NCI-H345 treated with DMSO at 0.1 percent for 48 hours (cell line): ENCODE data around the gene ERC2.

ENCODE experiments used
- DNase-seq: peaks from one replicate; lab custom pipeline; 2025; ENCODE audit not compliant: unreplicated experiment; lab: John Stamatoyannopoulos, UW

ERC2 gene

DNA sequence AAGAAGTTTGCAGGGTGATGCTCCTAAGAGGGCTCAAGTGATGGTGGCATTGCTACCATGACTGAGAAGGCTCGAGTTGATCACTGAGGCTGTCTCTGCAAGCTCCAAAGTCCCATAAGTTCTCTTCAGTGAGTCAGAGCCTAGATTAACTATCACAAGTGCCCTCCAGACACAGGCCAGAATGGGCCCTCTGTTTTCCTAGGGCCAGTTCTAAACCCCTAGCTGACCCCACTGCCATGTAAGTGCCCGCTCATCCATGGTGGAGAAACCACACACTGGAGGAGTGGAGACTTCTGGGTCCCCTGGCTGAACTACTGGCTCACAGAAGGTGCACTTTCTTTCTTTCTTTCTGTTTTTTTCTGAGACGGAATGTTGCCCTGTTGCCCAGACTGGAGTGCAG, 893.6 kb downstream of the ERC2 start:
- DNase-seq: no peak

DNA sequence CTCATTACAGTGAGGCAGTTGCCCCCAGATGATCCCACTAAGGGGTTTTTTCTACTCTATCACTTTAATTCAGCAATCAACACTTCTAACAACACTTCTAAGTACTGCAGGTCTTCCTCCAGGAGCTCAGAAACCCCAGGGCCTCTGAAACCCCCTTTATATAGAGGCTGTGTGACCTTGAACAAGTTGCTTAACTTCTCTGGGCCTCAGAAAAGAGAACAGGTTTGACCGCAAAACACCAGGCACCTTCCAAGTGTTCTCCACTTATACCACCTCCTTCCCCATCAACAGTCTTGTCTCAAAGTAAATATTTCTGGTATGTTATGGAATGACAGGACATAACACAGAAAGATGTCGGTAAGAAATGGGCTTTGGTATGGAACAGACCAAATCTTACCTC, 895.5 kb downstream of the ERC2 start:
- no peak for DNase-seq

DNA sequence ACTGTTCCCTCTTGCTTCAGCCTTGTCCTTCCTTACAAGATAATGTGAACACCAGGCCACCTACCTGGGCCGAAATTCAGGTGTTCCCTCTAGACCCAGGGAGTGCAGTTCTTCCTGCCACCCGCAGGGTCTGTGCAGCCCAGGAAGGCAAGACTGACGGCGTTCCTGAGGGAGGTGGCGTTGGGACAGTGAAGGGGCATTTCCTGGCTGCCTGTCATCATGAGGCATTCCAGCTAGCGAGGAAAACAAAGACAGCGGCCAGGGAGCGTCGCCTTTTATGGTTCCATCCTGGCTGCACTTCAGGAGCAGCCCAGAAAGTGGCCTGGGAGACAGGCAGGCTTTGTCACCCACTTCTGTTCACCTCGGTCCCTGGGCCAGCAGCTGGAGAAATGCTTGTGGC, 896.4 kb downstream of the ERC2 start:
- DNase-seq: no peak

DNA sequence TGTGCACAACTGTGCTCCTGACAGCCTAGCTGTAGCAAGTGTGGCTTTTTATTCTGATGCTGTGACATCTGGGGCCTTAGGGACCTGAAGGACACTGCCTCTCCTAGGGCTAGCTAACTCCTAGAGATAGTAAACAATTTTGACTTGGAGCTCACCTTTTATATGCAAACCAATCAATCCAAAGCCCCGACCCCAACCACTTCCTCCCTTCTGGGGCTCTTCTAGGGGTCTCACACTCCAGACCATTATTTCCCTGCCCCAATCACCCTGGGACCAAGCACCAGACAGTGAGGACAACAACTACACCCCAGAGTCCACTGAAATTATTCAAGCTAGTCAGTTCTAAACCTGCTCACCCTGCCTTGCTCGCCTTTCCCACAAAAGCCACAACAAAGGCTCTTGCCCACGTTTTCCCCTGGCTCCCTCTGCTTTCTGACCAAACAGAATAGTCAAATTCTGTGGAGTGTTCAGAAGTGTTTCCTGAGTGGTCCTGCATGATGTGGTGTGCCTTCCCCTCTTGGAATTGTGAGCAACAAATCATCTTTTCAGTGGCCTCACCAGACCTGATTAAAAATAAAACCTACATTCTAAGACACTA, 897.0 kb downstream of the ERC2 start:
- DNase-seq: no peak

DNA sequence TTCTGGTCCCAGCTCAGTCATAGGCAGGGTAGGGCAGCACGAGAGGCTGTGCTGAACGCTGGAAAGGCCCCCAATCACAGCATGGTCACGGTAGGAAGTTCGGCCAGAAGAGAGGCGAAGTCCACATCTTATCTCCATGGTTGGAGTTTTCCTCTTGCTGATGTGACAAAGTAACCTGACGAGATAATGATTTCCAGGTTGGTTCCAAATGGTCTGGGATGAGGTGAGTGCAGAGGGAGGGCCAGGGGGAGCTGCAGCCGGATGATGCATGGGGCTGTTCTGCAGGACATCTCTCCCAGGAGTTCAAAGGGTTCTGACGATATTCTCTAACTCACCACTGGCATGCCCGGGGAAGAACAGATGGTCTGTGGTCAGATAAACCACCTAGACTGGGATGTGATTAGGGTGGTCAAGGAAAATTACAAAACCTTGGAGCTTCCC, 898.0 kb downstream of the ERC2 start:
- no peak for DNase-seq

DNA sequence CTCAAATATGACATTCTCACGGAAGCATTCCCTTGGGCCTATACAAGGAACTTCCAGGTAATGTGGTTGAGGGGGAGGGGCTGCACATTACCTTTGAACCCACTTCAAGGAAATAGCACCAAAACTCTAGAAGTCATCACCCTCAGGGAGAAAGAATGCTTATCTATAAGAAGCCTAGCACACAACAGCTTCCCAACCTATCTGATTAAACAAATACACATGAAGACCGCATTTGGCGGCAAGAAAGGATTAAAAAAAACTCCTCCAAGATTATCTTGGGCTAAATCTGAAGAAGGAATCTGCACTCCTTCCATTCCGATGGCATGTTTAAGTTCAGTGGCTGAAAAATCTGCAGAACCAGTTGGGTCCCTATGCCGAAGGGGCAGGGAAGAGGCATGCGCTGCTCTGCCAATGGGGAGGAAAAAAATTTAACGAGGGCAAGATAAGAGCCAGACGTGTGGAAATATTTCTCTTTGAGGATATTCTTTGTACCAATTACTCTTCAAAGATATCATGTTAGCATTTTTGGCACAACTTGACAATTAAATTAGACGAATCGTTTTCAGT, 899.2 kb downstream of the ERC2 start:
- DNase-seq: no peak

DNA sequence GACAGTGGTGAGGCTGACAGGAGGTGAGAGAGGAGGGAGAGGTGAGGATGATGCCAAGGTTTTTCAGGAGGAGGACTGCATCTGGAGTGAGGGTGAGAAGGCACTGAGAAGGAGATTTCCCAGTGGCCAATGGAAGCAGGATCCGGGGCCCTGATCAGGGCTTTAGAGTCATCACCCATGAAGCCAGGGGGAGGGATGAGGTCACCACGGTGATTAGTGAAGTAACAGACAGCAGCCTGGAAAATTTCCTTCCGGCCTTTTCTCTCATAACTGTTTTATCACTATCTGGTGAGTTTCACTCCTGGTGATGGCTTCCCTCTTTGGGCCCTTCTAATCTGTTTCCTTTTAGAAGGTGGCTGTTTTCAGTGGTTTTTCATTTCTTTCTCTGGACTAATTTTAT, 900.7 kb downstream of the ERC2 start:
- no peak for DNase-seq

DNA sequence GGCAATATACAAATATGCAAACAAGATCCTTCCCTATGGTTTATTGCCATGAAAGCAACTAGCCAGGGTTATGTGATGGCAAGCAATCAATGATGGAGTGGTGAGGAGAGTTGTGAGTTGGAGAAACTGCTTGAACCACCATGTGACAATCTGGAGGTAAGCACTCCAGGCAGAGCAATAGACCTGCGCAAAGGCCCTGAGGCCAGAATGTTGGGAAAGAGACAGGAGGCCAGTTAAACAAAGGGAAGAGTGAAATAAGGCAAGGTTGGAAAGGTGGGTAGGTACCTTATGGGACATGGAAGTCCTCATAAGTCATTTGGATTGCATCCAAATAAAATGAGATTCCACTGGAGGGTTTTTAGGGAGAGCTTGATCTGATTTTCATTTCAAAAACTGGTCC, 901.1 kb downstream of the ERC2 start:
- no peak for DNase-seq

DNA sequence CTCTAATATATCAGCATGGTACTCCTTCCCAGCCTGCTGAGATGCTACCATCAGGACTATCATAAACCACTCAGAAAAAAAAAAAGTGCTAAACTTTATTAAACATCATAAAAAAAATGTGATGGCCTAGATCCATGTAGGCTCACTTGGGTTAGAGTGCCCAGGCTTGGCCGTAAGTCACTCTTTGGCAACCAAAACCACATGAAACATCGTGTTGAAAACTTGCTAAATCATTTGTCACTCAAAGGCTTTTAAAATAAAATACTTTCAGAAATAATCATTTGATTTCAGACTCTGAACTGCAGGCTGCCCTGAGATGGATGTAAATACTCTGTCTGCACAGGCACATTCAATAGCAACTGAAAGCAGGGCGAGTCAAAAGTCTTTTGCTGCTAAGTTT, 902.7 kb downstream of the ERC2 start:
- DNase-seq: no peak

DNA sequence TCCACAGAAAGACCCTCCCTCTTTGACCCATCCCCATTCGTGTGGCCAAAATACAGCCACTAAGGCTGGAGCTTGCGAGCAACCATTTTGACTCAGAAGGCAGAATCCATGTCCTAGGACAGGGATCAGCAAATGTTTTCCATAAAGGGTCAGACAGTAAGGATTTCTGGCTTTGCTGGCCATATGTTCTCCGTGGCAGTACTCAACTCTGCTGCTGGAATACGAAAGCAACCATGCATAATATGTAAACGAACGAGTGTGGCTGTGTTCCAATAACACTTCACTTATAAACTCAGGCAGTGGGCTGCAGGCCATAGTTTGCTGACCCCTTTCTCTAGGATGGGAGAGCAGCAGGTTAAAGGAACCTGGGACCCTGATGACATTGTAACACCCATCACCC, 903.5 kb downstream of the ERC2 start:
- DNase-seq: peak; percentile 5

DNA sequence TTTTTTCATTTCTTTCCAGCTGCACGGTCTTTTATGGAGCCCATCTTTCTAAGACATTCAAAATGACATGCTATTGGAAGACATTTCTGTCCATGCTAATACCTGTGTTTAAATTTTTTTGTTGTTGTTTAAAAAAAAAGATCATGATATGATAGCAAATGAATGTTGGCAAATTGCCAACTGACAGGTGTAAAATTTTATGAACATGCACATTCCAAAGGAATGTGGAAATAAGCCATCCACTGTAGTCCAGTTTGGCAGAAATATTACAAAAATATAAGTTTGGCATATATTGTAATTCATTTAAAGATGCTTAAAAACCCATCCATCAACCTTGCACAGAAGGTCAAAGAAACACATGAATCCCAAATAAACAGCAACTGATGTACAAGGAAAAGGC, 905.6 kb downstream of the ERC2 start:
- no peak for DNase-seq

DNA sequence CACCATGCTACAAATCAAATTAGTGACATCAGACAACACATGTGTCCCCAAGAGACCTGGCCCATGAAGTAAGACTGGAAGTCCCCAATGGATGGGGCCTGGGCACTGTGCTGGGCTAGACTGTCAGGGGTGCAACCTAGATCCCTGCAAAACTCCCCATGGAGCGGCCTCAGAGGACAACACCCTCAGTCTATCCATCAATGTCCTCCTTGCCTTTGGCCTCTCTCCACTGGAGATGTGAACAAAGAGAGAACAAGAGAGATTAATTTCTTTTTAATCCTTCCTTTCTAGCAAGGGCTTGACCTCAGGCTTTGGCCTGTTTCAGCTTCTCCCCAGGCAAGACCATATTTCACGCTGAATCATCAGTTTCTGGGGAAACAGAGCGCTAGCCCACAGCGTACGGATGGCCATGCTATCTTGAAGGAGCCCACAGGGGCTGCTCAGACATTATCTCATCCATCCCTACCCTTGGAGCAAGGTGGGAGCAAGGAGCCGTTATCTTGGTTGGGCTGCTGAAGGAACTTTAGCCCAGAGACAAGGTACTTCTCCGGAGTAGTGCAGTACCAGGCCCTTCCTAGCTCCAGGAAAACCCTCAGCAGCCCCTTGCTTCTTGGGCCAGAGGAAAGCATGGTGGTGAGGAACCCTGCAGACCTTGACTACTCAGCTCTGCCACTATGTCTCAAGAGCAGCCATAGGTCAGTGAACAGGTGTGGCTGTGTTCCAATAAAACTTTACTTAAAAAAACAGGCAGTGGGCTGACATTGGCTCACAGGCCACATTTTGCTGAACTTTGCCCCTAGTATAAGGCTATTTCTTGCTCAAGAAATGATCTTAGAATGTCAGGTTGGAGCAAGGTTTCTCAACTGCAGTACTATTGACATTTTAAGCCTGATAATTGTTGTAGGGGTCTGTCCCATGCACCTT, 908.5 kb downstream of the ERC2 start:
- DNase-seq: no peak

DNA sequence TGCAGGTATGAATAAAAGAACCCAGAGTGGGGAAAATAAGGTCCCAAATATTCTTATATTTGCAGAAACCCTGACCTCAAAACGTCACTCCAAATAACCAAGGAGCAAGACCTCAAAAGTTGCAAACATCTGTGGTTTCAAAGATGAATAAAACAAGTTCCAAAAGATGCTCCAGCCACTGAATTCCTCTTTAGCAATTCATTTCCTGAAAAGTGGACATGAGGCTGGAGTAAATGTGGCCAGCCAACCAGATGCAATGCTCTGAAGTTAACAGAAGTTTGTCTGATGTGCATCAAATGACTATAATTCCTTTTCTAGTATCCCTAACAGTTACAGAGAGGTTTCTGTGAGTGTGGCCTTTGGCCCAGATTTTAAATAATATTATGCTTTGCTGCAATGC, 910.0 kb downstream of the ERC2 start:
- no peak for DNase-seq

DNA sequence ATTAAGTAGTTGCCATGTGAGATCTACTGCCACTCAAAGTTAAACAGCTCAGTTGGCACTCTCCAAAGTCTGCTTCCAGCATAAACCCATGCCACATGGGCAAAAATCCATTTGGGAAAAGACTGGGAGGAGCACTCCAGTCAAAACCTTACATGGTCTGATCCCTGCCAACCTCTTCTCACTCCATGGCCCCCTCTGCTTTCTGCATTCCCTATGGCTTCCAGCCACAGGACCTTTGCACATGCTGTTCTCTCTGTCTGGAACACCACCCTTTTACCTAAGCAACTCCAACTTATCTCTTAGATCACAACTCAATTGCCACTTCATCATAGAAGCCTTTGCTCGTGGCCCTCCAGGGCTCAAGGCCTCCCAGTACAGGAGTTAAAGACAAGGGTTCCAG, 910.7 kb downstream of the ERC2 start:
- DNase-seq: no peak

DNA sequence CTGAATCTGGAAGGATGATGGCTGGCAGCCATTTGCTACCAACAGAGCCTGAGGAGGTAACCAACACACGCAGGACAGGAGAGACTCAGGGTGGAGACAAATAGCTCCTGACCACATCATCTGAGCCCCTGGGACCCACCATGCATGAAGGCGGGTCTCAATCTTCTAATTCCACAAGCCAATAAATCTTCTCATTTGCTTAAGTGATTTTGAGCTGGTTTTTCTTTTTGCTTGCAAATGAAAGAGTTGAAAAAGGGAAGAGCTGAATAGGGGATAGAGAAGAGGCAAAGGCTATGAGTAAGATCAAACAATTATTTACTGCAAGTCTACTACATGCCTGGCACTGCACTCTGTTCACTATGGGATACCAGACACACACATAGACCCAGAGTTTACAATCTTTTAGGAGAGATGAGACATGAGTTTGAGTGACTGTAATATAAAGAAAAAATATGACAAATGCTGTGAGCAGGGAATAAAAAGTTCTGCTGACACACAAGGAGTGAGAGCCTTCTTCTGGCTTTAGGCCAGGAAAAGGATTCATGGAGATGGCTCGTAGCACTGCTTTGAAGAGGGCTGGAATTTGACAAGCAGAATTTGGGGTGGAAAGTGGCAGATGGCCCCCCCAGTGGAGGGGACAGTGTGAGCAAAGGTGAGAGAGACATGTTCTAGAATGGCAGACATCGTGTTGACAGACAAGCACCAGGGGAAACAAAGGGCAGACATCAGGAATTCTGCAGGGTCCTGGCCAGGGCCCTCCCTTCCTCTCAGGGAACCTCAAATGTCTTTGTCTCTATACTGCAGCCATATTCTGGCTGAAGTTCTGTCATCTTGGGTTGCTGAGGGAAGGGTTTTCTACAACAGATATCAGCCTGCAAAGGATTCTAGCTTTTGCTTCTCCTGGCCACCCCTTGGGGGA, 911.4 kb downstream of the ERC2 start:
- DNase-seq: no peak

DNA sequence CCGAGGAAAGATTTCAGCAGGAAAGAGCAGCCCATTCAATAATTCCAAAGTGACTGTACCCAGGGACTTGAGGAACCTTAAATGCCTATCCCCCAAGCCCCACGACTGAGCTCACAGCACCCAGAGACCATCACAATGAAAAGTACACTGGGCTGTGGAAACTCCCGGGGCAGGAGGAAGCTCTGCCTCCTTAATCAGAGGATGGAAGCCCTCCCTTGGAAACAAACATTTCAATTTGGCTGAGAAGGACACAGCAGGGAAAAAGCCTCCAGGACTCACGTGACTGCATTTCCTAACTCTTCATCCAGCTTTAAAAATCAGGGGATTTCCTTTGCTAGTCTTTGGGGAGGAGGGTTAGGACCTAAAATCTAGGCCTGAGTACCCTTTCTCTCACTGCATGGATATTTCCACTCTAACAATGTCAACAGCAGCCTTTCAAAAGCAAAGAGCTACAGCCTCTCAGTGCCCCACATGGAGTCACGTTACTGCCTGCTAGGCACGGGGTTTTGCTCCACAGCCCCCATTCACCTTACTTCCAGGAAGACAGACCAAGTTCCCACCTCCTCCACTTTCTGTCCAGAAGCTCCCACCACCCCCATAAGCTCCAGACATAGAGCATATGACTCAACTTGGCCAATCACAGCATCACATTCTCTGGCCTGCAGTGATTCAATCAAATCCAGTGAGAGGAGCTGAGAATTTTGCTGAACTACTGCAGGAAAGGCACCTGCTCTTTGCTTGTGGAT, 912.2 kb downstream of the ERC2 start:
- DNase-seq: no peak

DNA sequence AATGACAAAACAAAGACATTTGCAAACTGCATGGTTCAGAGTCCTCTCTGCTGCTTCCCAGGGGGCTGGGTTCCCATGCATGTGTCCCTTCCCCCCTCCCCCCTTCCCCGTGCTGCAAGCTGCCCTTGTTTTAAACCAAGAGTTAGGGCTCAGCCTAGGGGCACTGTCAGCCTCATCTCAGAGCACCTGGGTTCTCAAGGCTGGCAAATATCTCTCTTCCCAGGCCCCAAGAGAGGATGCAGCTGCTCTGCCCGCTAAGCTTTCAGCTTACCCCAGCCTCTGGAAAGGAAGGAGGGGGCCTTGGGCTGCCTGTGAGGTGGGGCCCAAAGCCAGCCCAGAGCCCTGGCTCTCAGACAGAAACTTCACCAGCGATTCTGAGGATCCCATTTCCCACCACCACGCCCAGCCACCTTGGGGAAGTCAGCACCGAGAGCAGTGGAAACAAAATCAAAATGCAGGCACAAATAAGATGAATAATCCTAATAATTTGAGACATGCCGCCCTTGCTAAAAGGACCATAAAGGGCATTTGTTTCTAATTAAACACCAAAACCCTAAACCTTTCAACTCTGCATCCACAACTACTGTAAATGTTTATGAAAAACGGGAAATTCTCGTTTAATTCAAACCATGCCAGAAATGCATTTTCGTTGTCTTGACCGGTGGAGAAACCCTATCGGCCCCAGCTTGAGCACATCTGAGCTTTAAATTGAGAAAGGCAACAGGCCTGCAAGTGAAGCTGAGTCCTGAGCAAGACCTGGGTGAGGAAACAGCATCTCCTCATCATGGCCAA, 913.4 kb downstream of the ERC2 start:
- DNase-seq: no peak

DNA sequence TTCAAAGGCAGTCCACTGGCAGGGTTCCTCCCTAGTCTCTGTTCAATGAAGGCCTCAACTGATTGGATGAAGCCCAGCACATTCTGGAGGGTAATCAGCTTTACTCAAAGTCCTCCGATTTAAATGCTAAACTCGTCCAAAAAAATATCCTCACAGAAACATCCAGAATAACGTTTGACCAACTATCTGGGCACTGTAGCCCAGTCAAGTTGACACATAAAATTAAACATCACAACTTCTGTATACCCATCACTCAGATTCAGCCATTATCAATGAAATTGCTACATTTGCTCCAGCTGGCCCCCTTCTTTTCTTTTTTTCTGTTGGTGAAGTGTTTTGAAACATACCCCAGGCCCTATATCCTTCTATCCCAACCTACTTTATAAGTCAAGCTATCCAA, 916.6 kb downstream of the ERC2 start:
- no peak for DNase-seq

DNA sequence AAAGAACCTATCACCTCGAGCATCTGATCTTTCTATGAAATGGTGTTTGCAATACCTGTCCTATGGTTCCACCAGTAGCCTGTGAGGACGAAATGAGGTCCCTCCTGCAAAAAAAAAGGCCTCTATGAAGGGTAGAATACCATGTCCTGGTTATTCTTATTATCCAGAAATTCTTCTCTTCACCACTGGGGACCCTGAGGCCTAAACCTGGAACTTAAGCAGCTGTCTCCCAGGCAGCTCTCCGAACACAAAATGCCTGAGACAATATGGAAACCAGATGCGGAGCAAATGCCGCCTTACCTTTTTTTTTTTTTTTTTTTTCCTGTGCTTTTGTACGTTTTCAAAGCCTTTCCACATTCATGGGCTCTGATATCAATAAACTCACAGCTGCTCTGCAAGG, 919.1 kb downstream of the ERC2 start:
- no peak for DNase-seq
